ENCODE results near the gene ALK. TPM values are rescaled to one million over a fixed set of nuclear protein-coding genes. Genes with fewer than 3 reads are reported as not detected.

Gene ALK
- total RNA-seq, 1 experiment from 2014 or later, result 0.07 TPM

DNA sequence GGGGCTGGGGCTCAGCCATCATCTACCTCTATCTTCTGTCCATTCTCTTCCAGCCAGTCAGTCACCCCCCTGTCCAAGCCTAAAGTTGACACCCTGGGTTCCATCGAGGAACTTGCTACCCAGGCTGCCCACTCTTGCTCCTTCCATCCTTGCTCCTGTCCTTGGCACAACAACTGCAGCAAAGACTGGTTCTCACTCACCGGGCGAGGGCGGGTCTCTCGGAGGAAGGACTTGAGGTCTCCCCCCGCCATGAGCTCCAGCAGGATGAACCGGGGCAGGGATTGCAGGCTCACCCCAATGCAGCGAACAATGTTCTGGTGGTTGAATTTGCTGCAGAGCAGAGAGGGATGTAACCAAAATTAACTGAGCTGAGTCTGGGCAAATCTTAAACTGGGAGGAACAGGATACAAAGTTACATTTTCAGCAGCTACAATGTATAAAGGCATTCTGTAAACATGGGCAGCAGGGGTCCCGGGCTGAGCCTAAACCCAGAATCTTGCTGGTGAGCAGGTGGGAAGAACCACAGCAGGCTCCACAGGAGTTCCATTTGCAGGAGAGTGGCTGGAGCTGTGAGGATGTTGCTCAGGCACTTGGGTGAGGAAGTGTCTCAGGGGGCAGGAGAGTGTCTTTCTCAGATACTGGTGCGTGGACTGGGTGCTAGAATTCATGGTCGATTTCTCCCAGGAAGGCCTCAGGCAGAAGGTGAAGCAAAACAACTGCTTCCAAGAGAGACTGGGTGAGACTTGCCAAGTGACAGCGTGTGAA lies 700.7 kb downstream of the ALK start:
- Mint-ChIP-seq H3K27me3 (ENCODE audit: insufficient read depth, unreplicated experiment) (peaks cover 6% of the 10 kb centered on the region), H3K27ac (ENCODE audit: low read depth, unreplicated experiment) (no peak overlapping the region), H3K36me3 (ENCODE audit: insufficient read depth, unreplicated experiment) (peaks cover 13% of the 10 kb centered on the region), H3K9me3 (ENCODE audit: unreplicated experiment) (no peaks in the 10 kb centered on the region), H3K4me3 (ENCODE audit: unreplicated experiment) (no peak overlapping the region), H3K4me1 (ENCODE audit: insufficient read depth, unreplicated experiment) (peaks cover 31% of the 10 kb centered on the region)
- POLR2A ChIA-PET, result no interaction called here
- TF ChIP-seq, protein P1, sequence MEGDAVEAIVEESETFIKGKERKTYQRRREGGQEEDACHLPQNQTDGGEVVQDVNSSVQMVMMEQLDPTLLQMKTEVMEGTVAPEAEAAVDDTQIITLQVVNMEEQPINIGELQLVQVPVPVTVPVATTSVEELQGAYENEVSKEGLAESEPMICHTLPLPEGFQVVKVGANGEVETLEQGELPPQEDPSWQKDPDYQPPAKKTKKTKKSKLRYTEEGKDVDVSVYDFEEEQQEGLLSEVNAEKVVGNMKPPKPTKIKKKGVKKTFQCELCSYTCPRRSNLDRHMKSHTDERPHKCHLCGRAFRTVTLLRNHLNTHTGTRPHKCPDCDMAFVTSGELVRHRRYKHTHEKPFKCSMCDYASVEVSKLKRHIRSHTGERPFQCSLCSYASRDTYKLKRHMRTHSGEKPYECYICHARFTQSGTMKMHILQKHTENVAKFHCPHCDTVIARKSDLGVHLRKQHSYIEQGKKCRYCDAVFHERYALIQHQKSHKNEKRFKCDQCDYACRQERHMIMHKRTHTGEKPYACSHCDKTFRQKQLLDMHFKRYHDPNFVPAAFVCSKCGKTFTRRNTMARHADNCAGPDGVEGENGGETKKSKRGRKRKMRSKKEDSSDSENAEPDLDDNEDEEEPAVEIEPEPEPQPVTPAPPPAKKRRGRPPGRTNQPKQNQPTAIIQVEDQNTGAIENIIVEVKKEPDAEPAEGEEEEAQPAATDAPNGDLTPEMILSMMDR (IDR thresholded peaks at IDR 0.05; ENCODE audit: unreplicated experiment), result no peak
- BruUV-seq (replicated peaks), result no TSS peak
- intact Hi-C loops (cut with micrococcal nuclease), result no loop called here
- DNase-seq (ENCODE audit: unreplicated experiment), result no peak
- CTCF ChIA-PET, result interaction anchor here (0.7 kb wide), 1 partner anchor 234 kb away, joined by 3 read pairs; no protein-coding TSS in a partner anchor

DNA sequence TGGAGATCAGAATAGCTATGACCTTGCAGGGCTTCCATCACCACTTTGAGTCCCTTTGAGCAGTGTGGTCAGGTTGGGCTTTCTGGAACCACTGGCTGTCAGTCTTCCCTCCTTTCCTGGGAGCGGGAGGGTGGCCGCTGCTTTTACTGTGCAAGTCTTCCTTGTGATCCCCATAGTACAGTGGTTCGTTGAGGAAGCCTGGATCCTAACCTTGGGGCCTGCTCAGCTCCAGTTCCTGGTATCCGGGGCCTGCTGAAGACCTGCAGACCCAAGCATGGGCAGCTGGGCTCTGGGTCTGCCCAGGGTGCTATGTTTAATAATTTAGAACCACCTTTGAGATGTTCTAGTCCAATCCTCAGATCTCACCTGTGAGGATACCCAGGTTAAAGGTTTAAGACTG lies 702.0 kb downstream of the ALK start:
- intact Hi-C loops (cut with micrococcal nuclease), result no loop called here
- Mint-ChIP-seq H3K9me3 (ENCODE audit: unreplicated experiment) (no peaks in the 10 kb centered on the region), H3K4me3 (ENCODE audit: unreplicated experiment) (no peak overlapping the region), H3K36me3 (ENCODE audit: insufficient read depth, unreplicated experiment) (peaks cover 7% of the 10 kb centered on the region), H3K27ac (ENCODE audit: low read depth, unreplicated experiment) (no peak overlapping the region), H3K27me3 (ENCODE audit: insufficient read depth, unreplicated experiment) (no peaks in the 10 kb centered on the region), H3K4me1 (ENCODE audit: insufficient read depth, unreplicated experiment) (peaks cover 24% of the 10 kb centered on the region)
- CTCF ChIA-PET, result interaction anchor here (1.6 kb wide), 1 partner anchor 11 kb away, joined by 5 read pairs; no protein-coding TSS in a partner anchor
- POLR2A ChIA-PET, result no interaction called here
- TF ChIP-seq, protein P1 (IDR thresholded peaks at IDR 0.05; ENCODE audit: unreplicated experiment), result no peak
- BruUV-seq (replicated peaks), result no TSS peak
- DNase-seq (ENCODE audit: unreplicated experiment), result no peak

DNA sequence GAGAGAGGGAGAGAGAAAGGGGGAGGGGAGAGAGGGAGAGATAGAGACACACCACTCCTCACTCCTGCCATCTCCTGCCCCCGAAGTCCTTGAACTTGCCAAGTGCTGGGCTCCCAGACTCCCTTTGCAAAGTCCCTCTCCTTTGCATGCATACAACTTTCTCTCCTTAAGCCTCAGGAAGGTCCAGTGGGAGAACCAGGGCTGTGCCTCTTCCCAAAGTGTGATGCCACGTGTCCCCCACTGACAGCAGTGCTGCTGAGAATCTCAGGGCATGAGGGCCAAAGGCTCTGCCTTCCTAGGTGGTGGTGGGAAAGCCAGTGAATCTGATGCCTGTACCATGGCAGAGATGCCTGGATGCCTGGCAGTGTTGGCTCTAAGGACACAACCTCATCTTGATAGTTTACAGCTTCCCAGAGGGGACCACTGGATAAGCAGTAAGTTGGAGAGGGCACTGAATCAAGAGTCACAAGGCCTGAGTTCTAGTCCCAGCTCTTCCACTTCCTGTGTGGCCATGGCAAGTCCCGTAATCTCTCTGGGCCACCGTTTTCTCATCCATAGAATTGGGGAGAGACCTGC lies 702.7 kb downstream of the ALK start:
- no peak overlapping the region for H3K4me3 Mint-ChIP-seq (ENCODE audit: unreplicated experiment)
- H3K9me3 Mint-ChIP-seq (ENCODE audit: unreplicated experiment), result no peaks in the 10 kb centered on the region
- DNase-seq (ENCODE audit: unreplicated experiment), result no peak
- peaks cover 16% of the 10 kb centered on the region for H3K4me1 Mint-ChIP-seq (ENCODE audit: insufficient read depth, unreplicated experiment)
- CTCF ChIA-PET, result interaction anchor here (1.6 kb wide), 1 partner anchor 10 kb away, joined by 5 read pairs; no protein-coding TSS in a partner anchor
- POLR2A ChIA-PET, result no interaction called here
- intact Hi-C loops (cut with micrococcal nuclease), result no loop called here
- no peak overlapping the region for H3K27ac Mint-ChIP-seq (ENCODE audit: low read depth, unreplicated experiment)
- BruUV-seq (replicated peaks), result no TSS peak
- no peaks in the 10 kb centered on the region for H3K27me3 Mint-ChIP-seq (ENCODE audit: insufficient read depth, unreplicated experiment)
- H3K36me3 Mint-ChIP-seq (ENCODE audit: insufficient read depth, unreplicated experiment), result peaks cover 2% of the 10 kb centered on the region
- TF ChIP-seq, protein P1 (IDR thresholded peaks at IDR 0.05; ENCODE audit: unreplicated experiment), result no peak

DNA sequence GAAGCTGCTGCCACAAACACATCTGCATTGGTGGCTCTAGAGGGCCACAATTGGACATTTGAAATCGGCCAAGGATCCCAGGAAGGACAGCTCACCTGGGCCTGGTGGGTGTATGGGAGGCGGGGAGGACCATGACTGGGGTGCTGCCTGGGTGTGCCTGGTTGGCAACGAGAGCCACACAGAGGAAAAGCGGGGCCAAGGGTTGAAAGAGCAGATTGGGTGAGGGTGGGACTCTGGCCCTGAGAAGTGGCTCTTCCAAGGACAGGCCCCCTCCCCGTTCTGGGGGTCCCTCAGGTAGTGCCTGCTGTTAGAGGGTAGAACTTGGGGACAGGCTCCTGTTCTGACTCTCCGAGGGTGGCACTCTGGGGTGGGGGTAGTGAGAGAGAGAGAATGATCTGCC lies 703.3 kb downstream of the ALK start:
- CTCF ChIA-PET, result no interaction called here
- Mint-ChIP-seq H3K36me3 (ENCODE audit: insufficient read depth, unreplicated experiment) (no peaks in the 10 kb centered on the region), H3K4me3 (ENCODE audit: unreplicated experiment) (no peak overlapping the region), H3K27me3 (ENCODE audit: insufficient read depth, unreplicated experiment) (no peaks in the 10 kb centered on the region), H3K9me3 (ENCODE audit: unreplicated experiment) (no peaks in the 10 kb centered on the region), H3K27ac (ENCODE audit: low read depth, unreplicated experiment) (no peak overlapping the region), H3K4me1 (ENCODE audit: insufficient read depth, unreplicated experiment) (peaks cover 11% of the 10 kb centered on the region)
- TF ChIP-seq, protein P1 (IDR thresholded peaks at IDR 0.05; ENCODE audit: unreplicated experiment), result no peak
- BruUV-seq (replicated peaks), result no TSS peak
- POLR2A ChIA-PET, result interaction anchor here (0.5 kb wide), 1 partner anchor 252 kb away, joined by 4 read pairs; no protein-coding TSS in a partner anchor
- intact Hi-C loops (cut with micrococcal nuclease), result no loop called here
- no peak for DNase-seq (ENCODE audit: unreplicated experiment)

All from MCF 10A (cell line).